Parathyroid adenoma (tissue), 2 donors: ENCODE results near the gene MYLK3.

Source experiments
- H2AFZ ChIP-seq: fragments of 300-600 bp; sonication (generic); one replicate; pipeline ENCODE4 v1.7.0; 2017; ENCODE audit warnings: antibody characterized with exemption, mild to moderate bottlenecking
- H3K27ac ChIP-seq: fragments of 300-600 bp; sonication (generic); one replicate; pipeline ENCODE4 v1.7.0; 2017
- H3K27me3 ChIP-seq: fragments of 300-600 bp; sonication (generic); one replicate; pipeline ENCODE4 v1.7.0; 2017; ENCODE audit warnings: low read length; ENCODE audit not compliant: control insufficient read depth, insufficient read depth
- H3K36me3 ChIP-seq: fragments of 300-600 bp; sonication (generic); one replicate; pipeline ENCODE4 v1.7.0; 2017; ENCODE audit warnings: low read length; ENCODE audit not compliant: control insufficient read depth, insufficient read depth
- H3K4me1 ChIP-seq: fragments of 300-600 bp; sonication (generic); one replicate; pipeline ENCODE4 v1.7.0; 2017; ENCODE audit warnings: control low read depth
- H3K4me2 ChIP-seq: fragments of 300-600 bp; sonication (generic); one replicate; pipeline ENCODE4 v1.7.0; 2017; ENCODE audit warnings: low read length
- H3K4me3 ChIP-seq: fragments of 300-600 bp; sonication (generic); one replicate; pipeline ENCODE4 v1.7.0; 2017; ENCODE audit warnings: low read depth, low read length
- H3K79me2 ChIP-seq: fragments of 300-600 bp; sonication (generic); one replicate; pipeline ENCODE4 v1.7.0; 2017; ENCODE audit warnings: control low read depth
- H3K9ac ChIP-seq: fragments of 300-600 bp; sonication (generic); one replicate; pipeline ENCODE4 v1.7.0; 2017; ENCODE audit warnings: mild to moderate bottlenecking
- H3K9me3 ChIP-seq: fragments of 300-600 bp; sonication (generic); one replicate; pipeline ENCODE4 v1.7.0; 2017; ENCODE audit warnings: low read length; ENCODE audit not compliant: control insufficient read depth
- TF ChIP-seq, protein P1 (sequence below): fragments of 300-600 bp; sonication (generic); IDR thresholded peaks from one replicate; pipeline ENCODE4 v1.7.0; 2017; ENCODE audit warnings: antibody characterized with exemption, mild to moderate bottlenecking
- donor health status: primary hyperparathyroidism.

The MYLK3 gene

DNA sequence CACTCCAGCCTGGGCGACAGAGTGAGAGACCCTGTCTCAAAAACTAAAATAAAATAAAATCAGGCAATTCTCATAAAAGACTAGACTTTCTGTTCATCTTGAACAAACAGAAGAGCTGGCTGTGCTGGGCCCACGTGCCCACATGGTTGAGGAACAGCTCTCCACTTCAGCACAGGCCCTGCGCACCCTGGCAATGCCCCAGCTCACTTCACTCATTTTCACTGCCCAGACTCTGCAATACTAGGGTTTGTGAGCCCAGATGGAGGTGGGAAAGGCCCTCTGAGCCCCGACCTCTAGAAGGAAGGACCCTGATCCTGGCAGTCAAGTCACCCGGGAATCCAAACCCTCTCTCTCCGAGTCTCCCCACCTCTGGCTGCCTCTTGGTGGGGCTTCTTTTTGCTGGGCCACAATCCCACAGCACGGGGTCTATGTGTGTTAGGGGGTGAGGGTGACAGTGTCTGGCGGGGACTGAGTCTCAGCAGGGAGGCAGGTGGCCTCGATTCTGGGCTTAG is 14.8 kb downstream of the MYLK3 start:
- H3K9me3 ChIP-seq, result no peaks in the 10 kb centered on the region
- H3K36me3 ChIP-seq, result no peaks in the 10 kb centered on the region
- H2AFZ ChIP-seq, result no peak overlapping the region
- H3K9ac ChIP-seq, result no peak overlapping the region
- no peak overlapping the region for H3K4me3 ChIP-seq
- H3K27me3 ChIP-seq, result no peaks in the 10 kb centered on the region
- no peaks in the 10 kb centered on the region for H3K4me1 ChIP-seq
- TF ChIP-seq, protein P1, sequence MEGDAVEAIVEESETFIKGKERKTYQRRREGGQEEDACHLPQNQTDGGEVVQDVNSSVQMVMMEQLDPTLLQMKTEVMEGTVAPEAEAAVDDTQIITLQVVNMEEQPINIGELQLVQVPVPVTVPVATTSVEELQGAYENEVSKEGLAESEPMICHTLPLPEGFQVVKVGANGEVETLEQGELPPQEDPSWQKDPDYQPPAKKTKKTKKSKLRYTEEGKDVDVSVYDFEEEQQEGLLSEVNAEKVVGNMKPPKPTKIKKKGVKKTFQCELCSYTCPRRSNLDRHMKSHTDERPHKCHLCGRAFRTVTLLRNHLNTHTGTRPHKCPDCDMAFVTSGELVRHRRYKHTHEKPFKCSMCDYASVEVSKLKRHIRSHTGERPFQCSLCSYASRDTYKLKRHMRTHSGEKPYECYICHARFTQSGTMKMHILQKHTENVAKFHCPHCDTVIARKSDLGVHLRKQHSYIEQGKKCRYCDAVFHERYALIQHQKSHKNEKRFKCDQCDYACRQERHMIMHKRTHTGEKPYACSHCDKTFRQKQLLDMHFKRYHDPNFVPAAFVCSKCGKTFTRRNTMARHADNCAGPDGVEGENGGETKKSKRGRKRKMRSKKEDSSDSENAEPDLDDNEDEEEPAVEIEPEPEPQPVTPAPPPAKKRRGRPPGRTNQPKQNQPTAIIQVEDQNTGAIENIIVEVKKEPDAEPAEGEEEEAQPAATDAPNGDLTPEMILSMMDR, result no peak
- no peak overlapping the region for H3K27ac ChIP-seq
- no peaks in the 10 kb centered on the region for H3K79me2 ChIP-seq
- H3K4me2 ChIP-seq, result no peak overlapping the region

GRCh38 chr16:46732561-46732960 is 15.6 kb downstream of the MYLK3 start:
- Histone ChIP-seq H3K9ac (no peak overlapping the region), H2AFZ (no peak overlapping the region), H3K4me2 (no peak overlapping the region), H3K4me1 (no peaks in the 10 kb centered on the region), H3K27me3 (no peaks in the 10 kb centered on the region), H3K9me3 (no peaks in the 10 kb centered on the region), H3K36me3 (no peaks in the 10 kb centered on the region), H3K27ac (no peak overlapping the region), H3K79me2 (no peaks in the 10 kb centered on the region), H3K4me3 (no peak overlapping the region)
- TF ChIP-seq, protein P1, result no peak

DNA sequence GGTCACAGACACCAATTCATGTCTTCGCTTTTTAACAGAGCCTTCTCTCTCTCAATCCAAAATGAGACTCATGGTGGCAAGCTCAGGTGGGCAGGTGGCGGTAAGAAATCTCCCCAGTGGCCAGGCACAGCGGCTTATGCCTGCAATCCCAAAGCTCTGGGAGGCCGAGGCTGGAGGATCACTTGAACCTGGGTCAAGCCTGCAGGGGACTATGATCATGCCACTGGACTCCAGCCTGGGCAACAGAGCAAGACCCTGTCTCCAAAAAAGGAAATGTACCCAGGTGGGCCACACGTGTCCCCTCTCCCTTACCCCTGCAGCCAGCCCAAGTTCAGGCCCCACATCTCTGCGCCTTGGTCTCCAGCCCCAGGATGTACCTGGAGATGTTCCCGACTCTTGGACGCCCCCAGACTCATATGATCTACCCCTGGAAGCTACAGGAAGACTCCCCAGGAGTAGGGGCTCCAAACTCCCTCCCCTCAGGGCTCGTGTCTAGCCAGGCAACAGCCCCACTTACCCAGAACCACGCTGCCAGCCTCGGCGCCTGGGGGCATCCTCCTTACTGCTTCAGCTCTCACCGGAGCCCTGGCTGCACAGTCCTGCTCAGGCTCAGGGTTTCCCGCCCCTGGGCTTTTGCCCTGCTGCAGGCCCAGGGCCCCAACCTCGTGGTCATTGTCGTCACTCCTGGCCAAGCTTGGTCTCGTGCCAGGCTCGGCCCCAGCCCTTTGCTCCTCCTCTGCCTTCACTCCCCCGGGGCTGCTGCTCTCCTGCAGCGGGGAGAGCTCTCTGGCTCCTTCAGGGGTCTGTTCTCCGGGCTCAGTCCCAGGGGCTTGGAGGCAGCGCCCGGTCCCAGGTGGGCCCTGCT is 16.2 kb downstream of the MYLK3 start:
- no peaks in the 10 kb centered on the region for H3K4me1 ChIP-seq

DNA sequence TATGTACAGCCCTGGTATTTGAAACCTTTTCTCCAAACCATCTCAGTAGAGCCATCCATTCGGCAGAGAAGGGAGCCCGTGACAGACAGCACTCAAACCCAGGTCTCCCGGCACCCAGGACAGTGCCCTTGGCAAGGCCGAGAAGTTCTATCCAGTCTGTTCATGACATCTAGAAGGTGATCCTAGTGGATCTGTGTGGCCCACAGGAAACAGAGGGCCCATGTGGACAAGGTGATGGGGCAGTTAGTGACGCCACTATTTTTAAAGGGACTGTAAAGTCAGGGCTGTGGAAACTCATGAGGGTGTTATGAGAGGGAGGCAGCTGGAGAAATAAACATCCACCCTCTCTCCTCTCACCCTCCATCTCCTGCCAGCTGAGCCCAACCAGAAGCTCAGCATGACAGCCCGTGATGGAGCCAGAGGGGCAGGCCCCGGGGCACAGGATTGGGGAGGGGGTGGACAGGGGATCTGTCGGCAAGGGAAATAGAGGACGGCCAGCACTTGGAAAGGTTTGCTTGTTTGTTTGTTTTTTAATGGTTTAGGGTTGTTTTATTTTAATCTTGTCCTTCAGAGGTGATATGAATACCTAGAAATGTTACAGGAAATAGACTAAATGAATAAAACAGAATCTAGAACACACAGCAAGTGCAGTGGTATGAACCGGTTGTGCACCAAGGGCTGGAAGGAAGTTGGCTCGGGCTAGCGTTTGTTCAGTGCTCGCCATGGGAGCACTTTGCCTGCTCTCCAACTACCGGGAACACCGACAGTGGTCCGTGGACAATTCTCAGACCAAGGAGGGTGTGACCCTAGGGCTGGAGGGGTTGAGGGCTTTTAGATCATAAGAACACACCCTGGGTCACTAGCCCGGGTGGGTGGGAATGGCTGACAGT is 17.1 kb downstream of the MYLK3 start:
- TF ChIP-seq, protein P1, result no peak
- Histone ChIP-seq H3K4me1 (no peaks in the 10 kb centered on the region), H3K27ac (no peak overlapping the region)

More for the DNA sequence above, 16.2 kb downstream of the MYLK3 start:
- H3K9ac ChIP-seq, result no peak overlapping the region
- H3K27ac ChIP-seq, result no peak overlapping the region
- H3K36me3 ChIP-seq, result no peaks in the 10 kb centered on the region
- H3K27me3 ChIP-seq, result no peaks in the 10 kb centered on the region
- H3K9me3 ChIP-seq, result no peaks in the 10 kb centered on the region
- TF ChIP-seq, protein P1, result no peak
- H2AFZ ChIP-seq, result no peak overlapping the region
- no peak overlapping the region for H3K4me3 ChIP-seq
- no peaks in the 10 kb centered on the region for H3K79me2 ChIP-seq
- H3K4me2 ChIP-seq, result no peak overlapping the region

More for the DNA sequence above, 17.1 kb downstream of the MYLK3 start:
- Histone ChIP-seq H2AFZ (no peak overlapping the region), H3K9ac (no peak overlapping the region), H3K4me3 (no peak overlapping the region), H3K9me3 (no peaks in the 10 kb centered on the region), H3K27me3 (no peaks in the 10 kb centered on the region), H3K79me2 (no peaks in the 10 kb centered on the region), H3K36me3 (no peaks in the 10 kb centered on the region), H3K4me2 (no peak overlapping the region)
